Astrocyte of the spinal cord (primary cell): ENCODE measurements around the gene CCZ1B.
"Not testable (repeated sequence)": the region's sequence is repeated elsewhere in the genome, so short reads cannot be mapped to it uniquely, and the experiment has no call there.

Source experiments
- DNase-seq: peaks from one replicate; pipeline ENCODE4 v3.0.0; 2011; ENCODE audit warnings: low read depth, low spot score
- H3K4me3 ChIP-seq: 2 replicates; pipeline ENCODE4 v1.5.1; 2011; ENCODE audit warnings: low read depth, mild to moderate bottlenecking, low read length, moderate library complexity
- CTCF ChIP-seq: IDR thresholded peaks from 2 replicates; pipeline ENCODE4 v1.5.1; 2012; ENCODE audit warnings: low read depth, mild to moderate bottlenecking, low read length, inconsistent platforms
- in situ Hi-C: cut with HindIII; loops from 2 replicates; pipeline ENCODE4 v1.10.0; 2017; ENCODE audit warnings: low sequenced_read_pairs

Gene CCZ1B

GRCh38 chr7:6843654-6844053 lies 17.6 kb upstream of the CCZ1B start:
- H3K4me3 ChIP-seq, DNase-seq, in situ Hi-C loops: not testable (repeated sequence)

GRCh38 chr7:6843092-6843491 lies 17.0 kb upstream of the CCZ1B start:
- in situ Hi-C loops, H3K4me3 ChIP-seq, DNase-seq: not testable (repeated sequence)

GRCh38 chr7:6842278-6842921 lies 16.3 kb upstream of the CCZ1B start:
- in situ Hi-C loops, H3K4me3 ChIP-seq: not testable (repeated sequence)

GRCh38 chr7:6837081-6837480 lies 11.0 kb upstream of the CCZ1B start:
- DNase-seq, in situ Hi-C loops, H3K4me3 ChIP-seq: not testable (repeated sequence)

More at GRCh38 chr7:6842278-6842921, 16.3 kb upstream of the CCZ1B start:
- DNase-seq = not testable (repeated sequence)

GRCh38 chr7:6835521-6835920 lies 9.4 kb upstream of the CCZ1B start:
- in situ Hi-C loops, DNase-seq, H3K4me3 ChIP-seq: not testable (repeated sequence)

GRCh38 chr7:6833636-6834035 lies 7.6 kb upstream of the CCZ1B start:
- in situ Hi-C loops = no loop called here
- TF ChIP-seq CTCF = no peak
- H3K4me3 ChIP-seq = no peak overlapping the region
- DNase-seq = no peak

GRCh38 chr7:6831018-6831725 lies 5.1 kb upstream of the CCZ1B start:
- TF ChIP-seq CTCF = no peak
- no peak overlapping the region for H3K4me3 ChIP-seq
- in situ Hi-C loops = no loop called here
- no peak for DNase-seq

- in situ Hi-C loops, DNase-seq, H3K4me3 ChIP-seq: not testable (repeated sequence)
Measured at GRCh38 chr7:6830026-6830425, 4.0 kb upstream of the CCZ1B start.

- DNase-seq, in situ Hi-C loops, H3K4me3 ChIP-seq: not testable (repeated sequence)
Measured at GRCh38 chr7:6829616-6830015, 3.5 kb upstream of the CCZ1B start.

- DNase-seq, in situ Hi-C loops, H3K4me3 ChIP-seq: not testable (repeated sequence)
Measured at GRCh38 chr7:6827180-6827579, 1.1 kb upstream of the CCZ1B start.

GRCh38 chr7:6825236-6826125 lies 594 bp downstream of the CCZ1B start:
- in situ Hi-C loops, DNase-seq: not testable (repeated sequence)
- H3K4me3 ChIP-seq = peak overlapping the region; percentile 38

- in situ Hi-C loops, H3K4me3 ChIP-seq, DNase-seq: not testable (repeated sequence)
Measured at GRCh38 chr7:6821622-6822021, 4.5 kb downstream of the CCZ1B start.

- H3K4me3 ChIP-seq, DNase-seq, in situ Hi-C loops: not testable (repeated sequence)
Measured at GRCh38 chr7:6815470-6815869, 10.6 kb downstream of the CCZ1B start.

- H3K4me3 ChIP-seq, in situ Hi-C loops, DNase-seq: not testable (repeated sequence)
Measured at GRCh38 chr7:6813011-6813410, 13.1 kb downstream of the CCZ1B start.

- H3K4me3 ChIP-seq, in situ Hi-C loops, DNase-seq: not testable (repeated sequence)
Measured at GRCh38 chr7:6807959-6808358, 18.1 kb downstream of the CCZ1B start.
